Esophagus muscularis mucosa (tissue), 4 donors: ENCODE results near the gene LTB4R2. TPM values are rescaled to one million over a fixed set of nuclear protein-coding genes. Genes with fewer than 3 reads are reported as not detected.

Experiments
- DNase-seq: peaks from one replicate; pipeline ENCODE4 v3.0.0-alpha.2; 2017; ENCODE audit errors: extremely low spot score
- H3K27ac ChIP-seq, 4 donors: fragments of 200-600 bp; sonication (generic); replicated peaks in 1 of 4; 1 replicate in 3 of 4; 2 replicates in 1 of 4; pipeline ENCODE4 v1.5.1; 2016 to 2019; ENCODE audit warnings: mild to moderate bottlenecking in 1 of 4
- H3K27me3 ChIP-seq, 4 donors: fragments of 200-600 bp; sonication (generic); one replicate each; pipeline versions ENCODE4 v1.5.1 to v1.6.0; 2016 to 2019
- H3K36me3 ChIP-seq, 4 donors: fragments of 200-600 bp; sonication (generic); one replicate each; pipeline ENCODE4 v1.5.1; 2016 to 2019
- H3K4me1 ChIP-seq, 4 donors: fragments of 200-600 bp; sonication (generic); one replicate each; pipeline ENCODE4 v1.5.1; 2016 to 2019
- H3K4me3 ChIP-seq, 4 donors: fragments of 200-600 bp; sonication (generic); 1 replicate in 2 of 4; 2 replicates in 2 of 4; pipeline ENCODE4 v1.5.1; 2016 to 2019; ENCODE audit warnings: mild to moderate bottlenecking in 4 of 4, moderate library complexity in 1 of 4
- H3K9me3 ChIP-seq, 4 donors: fragments of 200-600 bp; sonication (generic); 1 replicate in 3 of 4; 2 replicates in 1 of 4; pipeline ENCODE4 v1.5.1; 2016 to 2019
- CTCF ChIP-seq, 3 experiments: fragments of 200-600 bp in 2 of 3; fragments of 450-650 bp in 1 of 3; sonication (generic) in 2 of 3; IDR thresholded peaks; one replicate each; pipeline ENCODE4 v1.5.1; 2017 to 2019; ENCODE audit warnings: antibody characterized with exemption in 3 of 3, mild to moderate bottlenecking in 2 of 3, moderate library complexity in 1 of 3
- EP300 ChIP-seq: sonication (generic); formaldehyde crosslinking; IDR thresholded peaks from one replicate; pipeline ENCODE4 v1.6.1; 2017; ENCODE audit warnings: antibody characterized with exemption
- POLR2A ChIP-seq: fragments of 450-650 bp; IDR thresholded peaks from one replicate; pipeline ENCODE4 v1.6.1; 2017; ENCODE audit warnings: antibody characterized with exemption, moderate library complexity, mild to moderate bottlenecking, low read depth
- POLR2AphosphoS5 ChIP-seq, 2 donors: sonication (generic); formaldehyde crosslinking; IDR thresholded peaks; one replicate each; pipeline ENCODE4 v1.6.1; 2017; ENCODE audit warnings: antibody characterized with exemption in 2 of 2
- WGBS: methylation state at CpG from one replicate; pipeline ENCODE4 v1.1.5; 2018; 5-methylcytosine and 5-hydroxymethylcytosine counted together
- intact Hi-C: fragments of 100-400 bp; cut with DNase I; formaldehyde crosslinking; loops from one replicate; pipeline ENCODE4 v1.15.1; 2023
- total RNA-seq, 4 donors: library from RNA; depleted of rRNA; stranded (reverse); fragments of >200 nt; gene quantifications; one replicate each; pipeline versions ENCODE4 v1.1.0 to v1.2.1, GENCODE V29; 2016

LTB4R2 gene
- total RNA-seq: 1 to 10 TPM; 1.7 to 3.7 (median 2.4) TPM

GRCh38 chr14:24309538-24310264 is at the start of gene LTB4R2:
LTB4R2 (plus strand) TSS chr14:24310140; CDS start chr14:24310665, 525 bp downstream.
- peaks cover 23 to 32% (median 30%) of the 10 kb centered on the region in 4 donors for H3K36me3 ChIP-seq
- H3K9me3 ChIP-seq: no peaks in the 10 kb centered on the region
- TF ChIP-seq POLR2AphosphoS5 (IDR thresholded peaks at IDR 0.05): no peak
- no peak for TF ChIP-seq CTCF (IDR thresholded peaks at IDR 0.05)
- no peak for TF ChIP-seq POLR2A
- TF ChIP-seq EP300: no peak
- H3K4me1 ChIP-seq: peaks cover 36 to 65% (median 48%) of the 10 kb centered on the region in 4 donors
- peak within 1 kb of the TSS; percentile 77 to 90 (median 84) for H3K27ac ChIP-seq
- 65% methylated on average over 5 of the region's 5 CpGs for WGBS
- intact Hi-C loops: loop anchor here (5.0 kb wide), 1 partner anchor 128 kb away; no protein-coding TSS in a partner anchor
- peaks cover 0 to 1% (median 0%) of the 10 kb centered on the region in 4 donors for H3K27me3 ChIP-seq
- DNase-seq: no peak
- peak within 1 kb of the TSS; percentile 64 to 73 (median 66) for H3K4me3 ChIP-seq

- 71% methylated on average over 1 of the region's 4 CpGs for WGBS
- peaks cover 0 to 20% (median 11%) of the 10 kb centered on the region in 4 donors for H3K36me3 ChIP-seq
- no peak overlapping the region for H3K4me3 ChIP-seq
These were observed 49.2 kb upstream of the LTB4R2 start for GRCh38 chr14:24260780-24261157.

GRCh38 chr14:24261256-24261968 is 48.5 kb upstream of the LTB4R2 start:
- 92% methylated on average over 18 of the region's 20 CpGs for WGBS
- Histone ChIP-seq H3K9me3 (no peaks in the 10 kb centered on the region), H3K27ac (no peak overlapping the region), H3K4me3 (no peak overlapping the region), H3K27me3 (no peaks in the 10 kb centered on the region), H3K4me1 (peaks cover 0 to 9% (median 2%) of the 10 kb centered on the region in 4 donors), H3K36me3 (peaks cover 3 to 27% (median 16%) of the 10 kb centered on the region in 4 donors)
- no peak for TF ChIP-seq CTCF (IDR thresholded peaks at IDR 0.05)
- intact Hi-C loops: no loop called here
- DNase-seq: no peak

More at GRCh38 chr14:24260780-24261157, 49.2 kb upstream of the LTB4R2 start:
- DNase-seq: no peak
- no peak overlapping the region for H3K27ac ChIP-seq
- H3K27me3 ChIP-seq: no peaks in the 10 kb centered on the region
- TF ChIP-seq CTCF (IDR thresholded peaks at IDR 0.05): no peak
- no peak for TF ChIP-seq POLR2AphosphoS5 (IDR thresholded peaks at IDR 0.05)
- no peak for TF ChIP-seq POLR2A
- peaks cover 0 to 9% (median 2%) of the 10 kb centered on the region in 4 donors for H3K4me1 ChIP-seq
- H3K9me3 ChIP-seq: no peaks in the 10 kb centered on the region
- intact Hi-C loops: no loop called here

- no peak overlapping the region for H3K4me3 ChIP-seq
- peaks cover 0 to 9% (median 2%) of the 10 kb centered on the region in 4 donors for H3K4me1 ChIP-seq
- H3K36me3 ChIP-seq: peaks cover 8 to 32% (median 21%) of the 10 kb centered on the region in 4 donors
- no peak overlapping the region for H3K27ac ChIP-seq
- 93% methylated on average over 8 of the region's 19 CpGs for WGBS
- no peaks in the 10 kb centered on the region for H3K27me3 ChIP-seq
- intact Hi-C loops: no loop called here
- TF ChIP-seq POLR2A (no peak), POLR2AphosphoS5 (IDR thresholded peaks at IDR 0.05) (no peak), EP300 (no peak), CTCF (IDR thresholded peaks at IDR 0.05) (no peak)
- DNase-seq: no peak
- H3K9me3 ChIP-seq: no peaks in the 10 kb centered on the region
These were observed 48.0 kb upstream of the LTB4R2 start for GRCh38 chr14:24261969-24262327.
